Neural progenitor cell (in vitro differentiated cells): Measurements from ENCODE around the gene ALX3. TPM values are rescaled to one million over a fixed set of nuclear protein-coding genes. Genes with fewer than 3 reads are reported as not detected.

Source experiments
- DNase-seq: peaks from one replicate; pipeline ENCODE4 v3.0.0-alpha.2; 2016; ENCODE audit warnings: low spot score
- H2AFZ ChIP-seq: fragments of 200-600 bp; sonication (generic); replicated peaks from 2 replicates; pipeline ENCODE4 v1.6.1; 2016; ENCODE audit warnings: antibody characterized with exemption
- H3F3A ChIP-seq: fragments of 200-600 bp; sonication (generic); 2 replicates; pipeline ENCODE4 v1.6.1; 2016; ENCODE audit warnings: antibody characterized with exemption, low read depth
- H3K27ac ChIP-seq: fragments of 200-600 bp; sonication (generic); 2 replicates; pipeline ENCODE4 v1.5.1; 2016; ENCODE audit warnings: mild to moderate bottlenecking
- H3K27me3 ChIP-seq: fragments of 200-600 bp; sonication (generic); 2 replicates; pipeline ENCODE4 v1.6.1; 2016; ENCODE audit warnings: mild to moderate bottlenecking, moderate library complexity
- H3K36me3 ChIP-seq: fragments of 200-600 bp; sonication (generic); 2 replicates; pipeline ENCODE4 v1.5.1; 2016
- H3K4me1 ChIP-seq: fragments of 200-600 bp; sonication (generic); 2 replicates; pipeline ENCODE4 v1.6.1; 2016; ENCODE audit warnings: mixed run types
- H3K4me2 ChIP-seq: fragments of 200-600 bp; sonication (generic); 2 replicates; pipeline ENCODE4 v1.6.1; 2016
- H3K4me3 ChIP-seq: fragments of 200-600 bp; sonication (generic); 2 replicates; pipeline ENCODE4 v1.5.1; 2016
- H3K79me2 ChIP-seq: fragments of 200-600 bp; sonication (generic); 2 replicates; pipeline ENCODE4 v1.6.1; 2016; ENCODE audit warnings: low read depth
- H3K9ac ChIP-seq: fragments of 200-600 bp; sonication (generic); 2 replicates; pipeline ENCODE4 v1.6.1; 2016
- H3K9me3 ChIP-seq: fragments of 200-600 bp; sonication (generic); 2 replicates; pipeline ENCODE4 v1.5.1; 2016; ENCODE audit warnings: low read depth
- H4K20me1 ChIP-seq: fragments of 200-600 bp; sonication (generic); 2 replicates; pipeline ENCODE4 v1.6.1; 2016; ENCODE audit warnings: low read depth
- H3K27ac Mint-ChIP-seq: 3 replicates; pipeline ENCODE4 v1.8.0; 2021; ENCODE audit warnings: mixed read lengths
- H3K27me3 Mint-ChIP-seq: 2 replicates; pipeline ENCODE4 v1.8.0; 2022; ENCODE audit warnings: low read depth, mild to moderate bottlenecking, inconsistent platforms, moderate library complexity, mixed read lengths; ENCODE audit not compliant: insufficient read depth
- H3K36me3 Mint-ChIP-seq: 3 replicates; pipeline ENCODE4 v1.8.0; 2021; ENCODE audit warnings: mixed read lengths
- H3K4me1 Mint-ChIP-seq: 3 replicates; pipeline ENCODE4 v1.8.0; 2021; ENCODE audit warnings: mixed read lengths
- H3K4me3 Mint-ChIP-seq: 3 replicates; pipeline ENCODE4 v1.8.0; 2021; ENCODE audit warnings: mild to moderate bottlenecking, moderate library complexity, mixed read lengths
- H3K9me3 Mint-ChIP-seq: 3 replicates; pipeline ENCODE4 v1.8.0; 2020; ENCODE audit warnings: mixed read lengths
- CTCF ChIP-seq: fragments of 200-600 bp; sonication (generic); IDR thresholded peaks from 2 replicates; pipeline ENCODE4 v1.5.1; 2017; ENCODE audit warnings: antibody characterized with exemption, mild to moderate bottlenecking
- EZH2 ChIP-seq: fragments of 200-600 bp; sonication (generic); IDR thresholded peaks from 2 replicates; pipeline ENCODE4 v1.6.1; 2017; ENCODE audit warnings: antibody characterized with exemption, mild to moderate bottlenecking, moderate library complexity
- EZH2phosphoT487 ChIP-seq: fragments of 200-600 bp; sonication (generic); IDR thresholded peaks from 2 replicates; pipeline ENCODE4 v1.6.1; 2017; ENCODE audit warnings: antibody characterized with exemption
- total RNA-seq: library from RNA; depleted of rRNA; stranded (reverse); fragments of >200 nt; gene quantifications from 2 replicates; pipeline ENCODE4 v1.2.3, GENCODE V29; 2015; ENCODE audit warnings: low replicate concordance

ALX3 gene
- total RNA-seq, 1 donor from 2014 or later, result not detected

DNA sequence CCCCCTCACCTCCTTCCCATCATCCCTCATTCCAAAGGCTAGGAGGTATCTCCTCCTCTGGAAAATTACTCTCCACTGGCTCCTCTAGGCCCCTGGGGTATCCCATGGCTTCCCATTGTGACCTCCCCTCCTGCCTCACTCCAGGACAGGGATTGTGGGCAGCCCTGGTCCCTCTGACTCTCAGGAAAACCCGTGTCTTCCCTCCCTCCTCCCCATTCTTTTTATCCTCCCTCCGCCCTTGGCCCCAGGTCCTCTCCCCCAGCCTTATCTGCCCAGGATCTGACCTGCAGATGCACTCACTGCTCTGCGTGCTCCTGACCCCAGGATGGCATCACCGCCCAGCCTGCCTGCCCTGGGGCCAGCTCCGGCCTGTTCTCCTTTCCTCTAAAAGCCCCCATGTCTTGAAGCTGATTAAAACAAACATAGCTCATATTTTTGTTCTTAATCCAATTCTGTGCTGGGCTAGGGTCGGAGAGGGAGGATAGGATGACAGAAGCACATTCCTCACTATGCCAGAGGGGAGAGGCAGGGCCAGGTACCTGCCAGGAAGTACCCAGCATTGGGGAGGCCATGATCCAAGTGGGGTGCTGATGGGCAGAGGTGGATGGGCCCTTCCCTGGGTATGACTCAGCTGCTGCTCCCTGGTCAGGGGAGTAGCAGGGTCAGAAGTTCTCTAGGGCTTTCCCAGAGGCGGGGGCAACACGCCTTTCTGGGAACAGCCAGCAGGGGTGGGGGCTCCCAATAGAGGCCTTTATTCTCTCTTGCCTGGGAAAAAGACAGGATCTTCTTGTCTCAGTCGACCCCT, 28.0 kb upstream of the ALX3 start:
- Histone ChIP-seq H3K27ac (no peak overlapping the region), H3K4me1 (no peaks in the 10 kb centered on the region), H2AFZ (no peak overlapping the region), H3K9me3 (no peaks in the 10 kb centered on the region), H3K9ac (no peak overlapping the region), H4K20me1 (no peaks in the 10 kb centered on the region), H3K4me2 (no peak overlapping the region), H3K79me2 (no peaks in the 10 kb centered on the region), H3K4me3 (no peak overlapping the region), H3F3A (no peaks in the 10 kb centered on the region), H3K27me3 (no peaks in the 10 kb centered on the region), H3K36me3 (no peaks in the 10 kb centered on the region)
- no peak overlapping the region for H3K4me3 Mint-ChIP-seq
- H3K4me1 Mint-ChIP-seq, result peaks cover 5% of the 10 kb centered on the region
- H3K27me3 Mint-ChIP-seq, result peaks cover 10% of the 10 kb centered on the region
- H3K9me3 Mint-ChIP-seq, result no peaks in the 10 kb centered on the region
- no peak for TF ChIP-seq EZH2
- no peak for TF ChIP-seq CTCF
- no peak for TF ChIP-seq EZH2phosphoT487
- no peak overlapping the region for H3K27ac Mint-ChIP-seq
- DNase-seq, result no peak
- no peaks in the 10 kb centered on the region for H3K36me3 Mint-ChIP-seq

DNA sequence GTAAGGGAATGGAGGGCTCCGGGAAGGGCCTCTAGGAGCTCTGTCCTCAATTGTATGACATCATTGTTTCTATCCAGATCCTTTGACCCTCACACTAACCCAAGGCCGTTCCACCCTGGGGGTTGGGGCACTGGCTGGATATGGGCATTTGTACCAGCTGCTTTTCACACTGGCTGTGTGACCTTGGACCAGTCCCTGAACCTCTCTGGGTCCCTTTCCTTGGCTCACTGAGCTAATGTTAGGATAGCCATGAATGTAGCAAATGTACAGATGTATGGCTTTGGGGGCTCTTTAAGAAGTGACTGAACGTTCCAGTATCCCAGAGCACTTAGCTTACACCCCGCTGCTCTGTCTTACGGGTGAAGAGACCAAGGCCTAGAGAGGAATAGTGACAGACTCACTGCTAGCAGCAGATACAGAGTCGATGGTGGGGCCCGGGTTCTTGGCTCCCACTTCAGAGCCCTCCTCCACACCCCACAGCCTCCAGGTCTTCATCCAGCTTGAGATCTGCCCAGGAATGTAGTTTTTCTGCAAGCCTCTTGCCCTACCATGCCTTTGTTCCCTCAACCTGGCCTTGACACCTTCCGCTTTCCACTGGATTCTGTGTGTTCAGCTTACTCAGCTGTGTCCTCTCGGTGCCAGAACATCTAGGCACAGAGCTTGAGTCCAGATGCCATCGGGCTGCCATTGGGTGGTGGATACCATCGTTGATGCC, 27.2 kb upstream of the ALX3 start:
- H3K9me3 Mint-ChIP-seq, result no peaks in the 10 kb centered on the region
- no peaks in the 10 kb centered on the region for H3K9me3 ChIP-seq
- H3K4me1 ChIP-seq, result no peaks in the 10 kb centered on the region
- no peak overlapping the region for H3K4me3 ChIP-seq
- TF ChIP-seq CTCF, result no peak
- TF ChIP-seq EZH2, result no peak
- TF ChIP-seq EZH2phosphoT487, result no peak
- no peak overlapping the region for H3K27ac ChIP-seq
- H4K20me1 ChIP-seq, result no peaks in the 10 kb centered on the region
- DNase-seq, result no peak
- H3K9ac ChIP-seq, result no peak overlapping the region
- no peaks in the 10 kb centered on the region for H3K36me3 Mint-ChIP-seq
- H2AFZ ChIP-seq, result no peak overlapping the region
- no peak overlapping the region for H3K27ac Mint-ChIP-seq
- H3F3A ChIP-seq, result no peaks in the 10 kb centered on the region
- H3K4me2 ChIP-seq, result no peak overlapping the region
- H3K4me3 Mint-ChIP-seq, result no peak overlapping the region
- peaks cover 13% of the 10 kb centered on the region for H3K27me3 Mint-ChIP-seq
- peaks cover 5% of the 10 kb centered on the region for H3K4me1 Mint-ChIP-seq
- H3K27me3 ChIP-seq, result peaks cover 2% of the 10 kb centered on the region
- H3K79me2 ChIP-seq, result no peaks in the 10 kb centered on the region
- H3K36me3 ChIP-seq, result no peaks in the 10 kb centered on the region

GRCh38 chr1:110094931-110095654, 24.6 kb upstream of the ALX3 start:
- Mint-ChIP-seq H3K36me3 (no peaks in the 10 kb centered on the region), H3K4me3 (no peak overlapping the region), H3K4me1 (peaks cover 10% of the 10 kb centered on the region), H3K27me3 (peaks cover 9% of the 10 kb centered on the region), H3K9me3 (no peaks in the 10 kb centered on the region), H3K27ac (no peak overlapping the region)
- H3K27ac ChIP-seq, result no peak overlapping the region
- H3K4me1 ChIP-seq, result peaks cover 1% of the 10 kb centered on the region
- no peaks in the 10 kb centered on the region for H4K20me1 ChIP-seq
- no peak overlapping the region for H3K4me3 ChIP-seq
- no peaks in the 10 kb centered on the region for H3K36me3 ChIP-seq
- H2AFZ ChIP-seq, result no peak overlapping the region
- H3K9ac ChIP-seq, result no peak overlapping the region
- H3K9me3 ChIP-seq, result no peaks in the 10 kb centered on the region
- H3K27me3 ChIP-seq, result peaks cover 12% of the 10 kb centered on the region
- no peak overlapping the region for H3K4me2 ChIP-seq
- H3F3A ChIP-seq, result no peaks in the 10 kb centered on the region
- no peaks in the 10 kb centered on the region for H3K79me2 ChIP-seq
- DNase-seq, result no peak
- TF ChIP-seq EZH2phosphoT487, result no peak
- TF ChIP-seq EZH2, result no peak
- TF ChIP-seq CTCF, result no peak
